GM23338 (cell line): ENCODE results near the gene UMOD. TPM values are rescaled to one million over a fixed set of nuclear protein-coding genes. Genes with fewer than 3 reads are reported as not detected.

Experiments
- ATAC-seq: fragments of 200-7000 bp; cut with Tn5 transposase; 3 replicates; pipeline ENCODE4 v1.9.1; 2020
- DNase-seq: peaks from one replicate; pipeline ENCODE4 v3.0.0-alpha.2; 2015; ENCODE audit warnings: low spot score
- H2AFZ ChIP-seq: fragments of 200-600 bp; sonication (generic); 2 replicates; pipeline ENCODE4 v1.8.0; 2016; ENCODE audit warnings: antibody characterized with exemption, mild to moderate bottlenecking, moderate library complexity
- H3F3A ChIP-seq: fragments of 200-600 bp; sonication (generic); replicated peaks from 2 replicates; pipeline ENCODE4 v1.8.0; 2017; ENCODE audit warnings: antibody characterized with exemption, mixed run types, low read depth
- H3K27ac ChIP-seq: fragments of 200-600 bp; sonication (generic); 2 replicates; pipeline ENCODE4 v1.6.1; 2016; ENCODE audit warnings: low read depth
- H3K27me3 ChIP-seq: fragments of 200-600 bp; sonication (generic); 2 replicates; pipeline ENCODE4 v1.8.0; 2016; ENCODE audit warnings: mild to moderate bottlenecking, mixed run types, moderate library complexity; ENCODE audit not compliant: insufficient read depth
- H3K36me3 ChIP-seq: fragments of 200-600 bp; sonication (generic); 2 replicates; pipeline ENCODE4 v1.8.0; 2016; ENCODE audit warnings: mild to moderate bottlenecking; ENCODE audit not compliant: insufficient read depth
- H3K4me1 ChIP-seq: fragments of 200-600 bp; sonication (generic); 2 replicates; pipeline ENCODE4 v1.8.0; 2016; ENCODE audit warnings: mild to moderate bottlenecking, moderate library complexity; ENCODE audit not compliant: insufficient read depth
- H3K4me2 ChIP-seq: fragments of 200-600 bp; sonication (generic); 2 replicates; pipeline ENCODE4 v1.7.1; 2017; ENCODE audit warnings: mixed run types
- H3K4me3 ChIP-seq: fragments of 200-600 bp; sonication (generic); 2 replicates; pipeline ENCODE4 v1.6.1; 2016; ENCODE audit warnings: mixed run types
- H3K79me2 ChIP-seq: fragments of 200-600 bp; sonication (generic); replicated peaks from 2 replicates; pipeline ENCODE4 v1.8.0; 2017; ENCODE audit warnings: mild to moderate bottlenecking; ENCODE audit not compliant: insufficient read depth
- H3K9me2 ChIP-seq: fragments of 200-600 bp; sonication (generic); 2 replicates; pipeline ENCODE4 v1.8.0; 2017; ENCODE audit not compliant: insufficient read depth
- H4K20me1 ChIP-seq: fragments of 200-600 bp; sonication (generic); replicated peaks from 2 replicates; pipeline ENCODE4 v1.8.0; 2017; ENCODE audit warnings: mild to moderate bottlenecking; ENCODE audit not compliant: insufficient read depth
- H3K27ac Mint-ChIP-seq: 2 replicates; pipeline ENCODE4 v1.8.0; 2020; ENCODE audit warnings: inconsistent platforms, mild to moderate bottlenecking, moderate library complexity, mixed read lengths
- H3K27me3 Mint-ChIP-seq: 3 replicates; pipeline ENCODE4 v1.8.0; 2022; ENCODE audit warnings: low read depth, mild to moderate bottlenecking, moderate library complexity, mixed read lengths, inconsistent platforms; ENCODE audit not compliant: insufficient read depth, poor library complexity
- H3K36me3 Mint-ChIP-seq: 3 replicates; pipeline ENCODE4 v1.8.0; 2021; ENCODE audit warnings: low read depth, mild to moderate bottlenecking, inconsistent platforms, moderate library complexity, mixed read lengths
- H3K4me1 Mint-ChIP-seq: 3 replicates; pipeline ENCODE4 v1.8.0; 2020; ENCODE audit warnings: mild to moderate bottlenecking, inconsistent platforms, mixed read lengths
- H3K4me3 Mint-ChIP-seq: 3 replicates; pipeline ENCODE4 v1.8.0; 2021; ENCODE audit warnings: moderate library complexity, mild to moderate bottlenecking, inconsistent platforms, mixed read lengths
- H3K9me3 Mint-ChIP-seq: 3 replicates; pipeline ENCODE4 v1.8.0; 2020; ENCODE audit warnings: moderate library complexity, mild to moderate bottlenecking, inconsistent platforms, mixed read lengths
- CTCF ChIP-seq, 2 experiments: fragments of 200-600 bp in 1 of 2; sonication (generic) in 1 of 2; conservative IDR thresholded peaks; 2 replicates each; pipeline versions ENCODE4 v1.5.1 to v1.6.1; 2016 to 2017; ENCODE audit warnings: antibody characterized with exemption in 2 of 2, low read depth in 2 of 2, mild to moderate bottlenecking in 2 of 2, moderate library complexity in 1 of 2
- ETS1 ChIP-seq: IDR thresholded peaks from 2 replicates; pipeline ENCODE4 v1.6.1; 2016; ENCODE audit warnings: antibody characterized with exemption
- EZH2phosphoT487 ChIP-seq: fragments of 200-600 bp; sonication (generic); IDR thresholded peaks from one replicate; pipeline ENCODE4 v1.8.1; 2018; ENCODE audit warnings: antibody characterized with exemption; ENCODE audit not compliant: unreplicated experiment
- NANOG ChIP-seq: IDR thresholded peaks from 2 replicates; pipeline ENCODE4 v1.6.1; 2016; ENCODE audit warnings: antibody characterized with exemption, borderline replicate concordance
- STAT1 ChIP-seq: IDR thresholded peaks from one replicate; pipeline ENCODE4 v1.6.1; 2016; ENCODE audit warnings: antibody characterized with exemption; ENCODE audit not compliant: unreplicated experiment
- ZNF114 ChIP-seq: fragments of 250-450 bp; sonication (Bioruptor Pico); IDR thresholded peaks from 2 replicates; pipeline ENCODE4 v1.5.0; 2020; ENCODE audit warnings: mild to moderate bottlenecking, moderate library complexity
- ZNF331 ChIP-seq: fragments of 250-450 bp; sonication (Bioruptor Pico); IDR thresholded peaks from 2 replicates; pipeline ENCODE4 v1.5.0; 2020; ENCODE audit warnings: low read depth, mild to moderate bottlenecking, moderate library complexity
- polyA plus RNA-seq: library from polyadenylated mRNA; unstranded; fragments of >200 nt; fragmentation: Nextera tagmentation; extraction: Ambion mirVana; gene quantifications from 2 replicates; pipeline ENCODE4 v1.2.1, GENCODE V29; 2016
- total RNA-seq: library from RNA; depleted of rRNA; stranded (reverse); fragments of >200 nt; shearing (Covaris generic); gene quantifications from 2 replicates; pipeline ENCODE4 v1.2.3, GENCODE V29; 2014
- TF ChIP-seq, protein P1 (sequence below): IDR thresholded peaks from one replicate; pipeline ENCODE4 v1.6.1; 2018; ENCODE audit warnings: antibody characterized with exemption; ENCODE audit not compliant: unreplicated experiment

The UMOD gene
- total and polyA plus RNA-seq, 2 experiments from 2014 or later: not detected

DNA sequence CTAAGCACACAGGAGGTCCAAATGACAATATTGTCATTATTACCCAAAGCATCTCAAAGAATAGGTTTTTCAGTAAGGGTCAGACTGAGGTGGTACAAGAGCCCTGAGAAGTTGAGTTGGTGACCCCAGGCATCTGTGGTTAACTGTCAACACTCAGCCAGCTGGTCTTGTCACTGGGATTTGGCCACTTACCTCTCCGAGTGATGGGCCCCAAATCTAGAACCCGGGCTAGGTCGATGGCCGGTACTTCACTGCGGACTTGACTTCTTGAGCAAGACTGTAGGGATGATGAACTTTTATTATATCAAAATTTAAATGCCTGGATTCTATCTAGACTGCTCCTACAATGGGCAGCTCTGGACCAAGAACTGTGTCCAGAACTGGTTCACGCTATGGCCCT lies 36.8 kb downstream of the UMOD start:
- Histone ChIP-seq H3K9me2 (peaks cover 8% of the 10 kb centered on the region), H3K4me3 (no peak overlapping the region), H3K27ac (no peak overlapping the region), H3K4me1 (no peaks in the 10 kb centered on the region), H3K36me3 (no peaks in the 10 kb centered on the region), H3F3A (no peaks in the 10 kb centered on the region), H3K79me2 (no peaks in the 10 kb centered on the region), H3K4me2 (no peak overlapping the region), H3K27me3 (no peaks in the 10 kb centered on the region), H4K20me1 (no peaks in the 10 kb centered on the region), H2AFZ (no peak overlapping the region)
- H3K27me3 Mint-ChIP-seq: no peaks in the 10 kb centered on the region
- TF ChIP-seq CTCF (conservative IDR thresholded peaks at IDR 0.05; ENCODE audit: low read depth in 2 of 2) (no peak), ZNF331 (CRISPR knock-in tag) (no peak), STAT1 (no peak), NANOG (no peak), EZH2phosphoT487 (no peak), ETS1 (no peak)
- TF ChIP-seq, protein P1, sequence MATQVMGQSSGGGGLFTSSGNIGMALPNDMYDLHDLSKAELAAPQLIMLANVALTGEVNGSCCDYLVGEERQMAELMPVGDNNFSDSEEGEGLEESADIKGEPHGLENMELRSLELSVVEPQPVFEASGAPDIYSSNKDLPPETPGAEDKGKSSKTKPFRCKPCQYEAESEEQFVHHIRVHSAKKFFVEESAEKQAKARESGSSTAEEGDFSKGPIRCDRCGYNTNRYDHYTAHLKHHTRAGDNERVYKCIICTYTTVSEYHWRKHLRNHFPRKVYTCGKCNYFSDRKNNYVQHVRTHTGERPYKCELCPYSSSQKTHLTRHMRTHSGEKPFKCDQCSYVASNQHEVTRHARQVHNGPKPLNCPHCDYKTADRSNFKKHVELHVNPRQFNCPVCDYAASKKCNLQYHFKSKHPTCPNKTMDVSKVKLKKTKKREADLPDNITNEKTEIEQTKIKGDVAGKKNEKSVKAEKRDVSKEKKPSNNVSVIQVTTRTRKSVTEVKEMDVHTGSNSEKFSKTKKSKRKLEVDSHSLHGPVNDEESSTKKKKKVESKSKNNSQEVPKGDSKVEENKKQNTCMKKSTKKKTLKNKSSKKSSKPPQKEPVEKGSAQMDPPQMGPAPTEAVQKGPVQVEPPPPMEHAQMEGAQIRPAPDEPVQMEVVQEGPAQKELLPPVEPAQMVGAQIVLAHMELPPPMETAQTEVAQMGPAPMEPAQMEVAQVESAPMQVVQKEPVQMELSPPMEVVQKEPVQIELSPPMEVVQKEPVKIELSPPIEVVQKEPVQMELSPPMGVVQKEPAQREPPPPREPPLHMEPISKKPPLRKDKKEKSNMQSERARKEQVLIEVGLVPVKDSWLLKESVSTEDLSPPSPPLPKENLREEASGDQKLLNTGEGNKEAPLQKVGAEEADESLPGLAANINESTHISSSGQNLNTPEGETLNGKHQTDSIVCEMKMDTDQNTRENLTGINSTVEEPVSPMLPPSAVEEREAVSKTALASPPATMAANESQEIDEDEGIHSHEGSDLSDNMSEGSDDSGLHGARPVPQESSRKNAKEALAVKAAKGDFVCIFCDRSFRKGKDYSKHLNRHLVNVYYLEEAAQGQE: no peak
- H3K4me1 Mint-ChIP-seq: no peaks in the 10 kb centered on the region
- ATAC-seq: no peak
- H3K36me3 Mint-ChIP-seq: no peaks in the 10 kb centered on the region
- no peak overlapping the region for H3K4me3 Mint-ChIP-seq
- H3K27ac Mint-ChIP-seq: no peak overlapping the region
- DNase-seq: no peak
- no peaks in the 10 kb centered on the region for H3K9me3 Mint-ChIP-seq

- Mint-ChIP-seq H3K27me3 (no peaks in the 10 kb centered on the region), H3K27ac (no peak overlapping the region), H3K9me3 (no peaks in the 10 kb centered on the region), H3K36me3 (no peaks in the 10 kb centered on the region), H3K4me1 (no peaks in the 10 kb centered on the region), H3K4me3 (no peak overlapping the region)
- H3K4me2 ChIP-seq: no peak overlapping the region
- H2AFZ ChIP-seq: no peak overlapping the region
- TF ChIP-seq ZNF114 (CRISPR knock-in tag): no peak
- H3K4me3 ChIP-seq: no peak overlapping the region
- no peaks in the 10 kb centered on the region for H3F3A ChIP-seq
- no peaks in the 10 kb centered on the region for H3K4me1 ChIP-seq
- DNase-seq: no peak
- H3K9me2 ChIP-seq: peaks cover 8% of the 10 kb centered on the region
- no peaks in the 10 kb centered on the region for H4K20me1 ChIP-seq
- no peak for ATAC-seq
- H3K36me3 ChIP-seq: no peaks in the 10 kb centered on the region
- no peaks in the 10 kb centered on the region for H3K79me2 ChIP-seq
- H3K27me3 ChIP-seq: no peaks in the 10 kb centered on the region
- no peak overlapping the region for H3K27ac ChIP-seq
These were observed 37.9 kb downstream of the UMOD start for GRCh38 chr16:20314575-20314974.
